GM20431 (cell line): ENCODE measurements around the gene PELI2.

Source experiments
- in situ Hi-C: fragments of 300-500 bp; cut with MseI, MboI; formaldehyde crosslinking; loops from one replicate; pipeline ENCODE4 v1.15.0; 2020; ENCODE audit warnings: low sequenced_read_pairs; ENCODE audit not compliant: unreplicated experiment

The PELI2 gene

DNA sequence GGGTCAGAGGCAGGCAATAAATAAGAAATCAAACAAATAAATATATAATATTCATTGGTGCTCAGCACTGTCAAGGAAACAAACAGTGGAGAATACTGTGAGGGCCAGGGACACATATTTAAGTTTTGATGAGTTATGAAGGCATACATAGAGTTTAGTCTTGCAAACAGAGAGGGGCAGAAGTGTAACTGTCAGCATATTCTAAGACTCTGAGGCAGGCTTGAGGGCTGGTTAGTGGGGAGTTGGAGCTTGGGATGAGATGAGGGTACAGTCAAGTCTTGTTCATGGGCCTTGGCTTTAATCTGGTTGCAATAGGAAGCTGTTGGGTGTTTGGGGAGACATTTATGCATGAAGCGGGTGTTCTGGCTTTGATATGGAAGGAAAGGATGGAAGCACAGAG lies 78.9 kb downstream of the PELI2 start:
- in situ Hi-C loops: no loop called here

- in situ Hi-C loops: no loop called here
These were observed 80.2 kb downstream of the PELI2 start for GRCh38 chr14:56198438-56198837.

GRCh38 chr14:56199095-56199981 lies 81.1 kb downstream of the PELI2 start:
- in situ Hi-C loops: no loop called here

DNA sequence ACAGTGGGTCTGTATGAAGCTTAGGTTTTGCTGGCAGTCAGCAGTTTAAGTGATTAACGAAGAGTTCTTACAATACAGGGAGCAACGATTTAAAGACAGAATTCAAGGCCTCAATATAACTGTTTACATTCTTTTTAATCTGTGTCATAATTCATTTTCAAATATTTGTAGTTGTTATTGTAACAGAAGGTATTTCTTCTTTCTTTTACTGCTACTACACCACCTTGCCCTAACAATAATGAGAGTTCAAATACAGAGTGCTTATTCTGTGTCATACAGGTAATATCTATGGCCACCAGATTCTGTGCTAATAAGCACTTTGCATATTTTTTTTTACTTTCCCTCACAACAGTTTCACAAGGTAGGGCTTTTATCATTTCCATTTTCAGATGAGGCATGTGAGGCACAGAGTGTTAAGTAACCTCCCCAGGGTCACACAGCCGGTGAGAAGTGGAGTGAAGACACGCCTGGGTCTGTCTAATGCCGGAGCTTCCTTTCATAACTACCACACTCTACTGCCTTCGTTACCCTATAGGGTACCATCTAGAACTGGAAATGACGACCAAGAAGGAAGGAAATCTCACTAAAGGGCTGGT lies 81.9 kb downstream of the PELI2 start:
- in situ Hi-C loops: no loop called here

- in situ Hi-C loops: no loop called here
These were observed 84.0 kb downstream of the PELI2 start for GRCh38 chr14:56202256-56202655.

- in situ Hi-C loops: no loop called here
These were observed 87.7 kb downstream of the PELI2 start for GRCh38 chr14:56205881-56206280.

- in situ Hi-C loops: no loop called here
These were observed 88.4 kb downstream of the PELI2 start for GRCh38 chr14:56206596-56206995.

- in situ Hi-C loops: no loop called here
These were observed 89.5 kb downstream of the PELI2 start for GRCh38 chr14:56207626-56208292.

GRCh38 chr14:56208520-56208919 lies 90.3 kb downstream of the PELI2 start:
- in situ Hi-C loops: no loop called here

DNA sequence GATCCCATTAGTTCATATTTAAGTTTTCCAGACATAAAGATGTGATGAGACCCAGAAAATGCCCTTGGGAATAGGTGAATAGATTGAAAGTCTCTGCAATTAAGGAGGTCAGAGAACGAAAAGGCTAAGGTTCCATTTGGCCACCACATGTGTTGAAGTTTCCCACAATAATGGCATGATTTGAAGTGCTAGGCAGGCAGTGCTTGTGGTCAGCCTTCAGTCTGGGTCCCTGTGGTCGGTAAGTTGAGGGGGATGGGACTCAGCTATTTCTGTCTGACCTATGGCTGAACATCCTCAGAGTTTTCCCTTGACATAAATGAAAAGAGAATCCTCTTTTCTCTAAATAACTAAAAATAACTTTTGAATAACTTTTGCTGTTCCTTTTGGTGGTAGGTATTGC lies 92.4 kb downstream of the PELI2 start:
- in situ Hi-C loops: no loop called here

DNA sequence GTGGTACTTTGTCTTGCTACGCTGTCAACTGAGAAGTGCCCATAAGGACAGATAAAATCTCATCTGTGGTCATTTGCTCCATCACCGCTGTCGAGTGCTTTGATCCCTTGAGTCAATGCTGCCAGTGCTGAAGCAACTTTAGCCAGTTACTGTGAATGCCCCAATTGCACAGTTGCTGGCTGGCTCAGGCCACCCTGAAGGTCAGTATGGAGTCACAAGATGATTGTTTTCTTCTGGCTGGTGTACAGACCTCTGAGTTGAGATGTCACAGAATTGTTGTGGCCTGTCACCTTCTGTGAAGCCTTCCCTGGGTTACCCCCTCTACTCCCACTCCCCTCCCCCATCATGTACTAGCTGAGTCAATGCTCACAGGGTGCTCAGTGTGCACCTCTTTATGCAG lies 92.9 kb downstream of the PELI2 start:
- in situ Hi-C loops: no loop called here

- in situ Hi-C loops: no loop called here
These were observed 93.6 kb downstream of the PELI2 start for GRCh38 chr14:56211844-56212243.

- in situ Hi-C loops: no loop called here
These were observed 94.3 kb downstream of the PELI2 start for GRCh38 chr14:56212521-56212920.

DNA sequence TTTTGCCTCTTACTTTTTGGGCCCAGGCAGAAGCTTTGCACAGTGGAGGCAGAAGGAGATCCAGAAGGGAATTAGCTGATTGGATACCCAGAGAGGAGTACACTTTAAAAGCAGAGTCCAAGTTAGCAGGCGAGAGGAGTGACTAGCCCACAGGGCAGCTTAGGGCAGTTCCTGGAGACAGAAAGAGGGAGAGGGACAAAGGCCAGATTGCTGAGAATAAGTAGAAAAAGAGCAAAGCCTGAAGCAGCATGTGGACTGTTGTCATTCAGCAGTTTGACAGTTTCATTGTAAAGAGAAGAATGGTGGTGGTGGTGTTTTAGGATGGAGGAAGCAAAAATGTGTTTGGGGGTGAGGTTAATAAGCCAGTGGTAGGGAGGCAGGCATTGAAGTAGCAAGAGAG lies 95.1 kb downstream of the PELI2 start:
- in situ Hi-C loops: no loop called here

GRCh38 chr14:56215180-56215579 lies 97.0 kb downstream of the PELI2 start:
- in situ Hi-C loops: no loop called here

GRCh38 chr14:56216626-56217379 lies 98.6 kb downstream of the PELI2 start:
- in situ Hi-C loops: no loop called here

DNA sequence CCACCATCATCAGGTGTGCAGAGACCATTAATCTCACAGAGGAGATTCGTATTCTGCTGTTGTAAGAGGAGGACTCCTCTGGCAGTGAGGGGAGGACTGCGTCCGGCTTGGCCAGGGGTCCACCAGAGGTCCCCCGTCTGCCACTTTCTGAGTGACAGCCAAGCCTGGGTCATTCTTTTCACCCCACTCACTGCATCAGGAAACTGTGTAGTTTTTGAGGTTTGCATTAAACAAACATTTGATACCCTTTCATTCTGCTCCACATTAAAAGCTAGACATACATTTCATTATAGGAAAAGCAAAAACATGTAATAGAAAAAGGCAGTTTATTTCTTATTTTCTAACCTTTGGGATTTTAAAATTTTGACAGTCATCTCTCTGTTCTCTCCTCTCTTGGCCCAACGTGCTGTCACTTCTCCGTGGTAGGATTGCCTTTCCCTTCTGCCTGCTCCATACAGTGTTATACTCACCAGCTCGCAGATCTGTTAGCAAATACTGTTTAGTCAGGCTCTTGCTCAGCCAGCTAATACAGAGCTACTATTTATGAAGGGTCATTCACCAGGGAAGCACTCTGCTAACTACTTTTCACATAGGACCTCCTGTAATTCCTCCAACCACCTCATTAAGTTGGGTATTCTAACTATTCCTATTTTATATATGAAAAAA lies 99.3 kb downstream of the PELI2 start:
- in situ Hi-C loops: no loop called here

DNA sequence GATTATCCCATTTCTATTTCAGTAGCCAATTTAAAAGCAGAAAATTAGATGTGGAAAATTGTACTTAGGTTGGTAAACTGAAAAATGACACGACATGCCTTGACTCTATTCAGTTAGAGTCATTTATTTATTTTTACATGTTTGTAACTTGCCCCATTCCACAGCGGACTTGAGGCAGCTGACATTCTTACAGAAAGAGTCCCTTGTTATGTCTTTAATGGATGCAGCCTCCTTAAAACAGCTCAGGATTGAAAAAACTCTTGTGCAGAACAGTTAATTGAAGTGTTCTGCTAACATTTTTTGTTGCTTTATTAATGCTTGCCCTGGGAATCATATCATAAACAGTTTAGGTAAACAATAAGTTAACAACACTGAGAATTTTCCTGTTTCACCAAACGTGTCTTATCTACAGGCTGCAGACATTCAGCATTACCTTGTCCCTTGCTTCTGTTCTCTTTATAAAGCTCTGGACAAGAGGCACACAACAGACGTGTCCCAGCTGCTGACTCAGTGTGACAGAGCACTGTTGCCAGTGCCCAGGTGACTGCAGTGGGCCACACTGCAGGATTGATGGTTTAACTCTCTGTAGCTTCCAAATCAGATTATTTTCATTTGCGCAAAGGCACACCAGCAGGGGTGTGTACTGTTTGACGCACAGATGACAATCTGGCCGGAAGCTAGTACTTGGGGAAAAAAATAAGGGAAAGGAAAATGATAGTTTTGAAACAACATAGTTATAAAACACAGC lies 101.6 kb downstream of the PELI2 start:
- in situ Hi-C loops: no loop called here

DNA sequence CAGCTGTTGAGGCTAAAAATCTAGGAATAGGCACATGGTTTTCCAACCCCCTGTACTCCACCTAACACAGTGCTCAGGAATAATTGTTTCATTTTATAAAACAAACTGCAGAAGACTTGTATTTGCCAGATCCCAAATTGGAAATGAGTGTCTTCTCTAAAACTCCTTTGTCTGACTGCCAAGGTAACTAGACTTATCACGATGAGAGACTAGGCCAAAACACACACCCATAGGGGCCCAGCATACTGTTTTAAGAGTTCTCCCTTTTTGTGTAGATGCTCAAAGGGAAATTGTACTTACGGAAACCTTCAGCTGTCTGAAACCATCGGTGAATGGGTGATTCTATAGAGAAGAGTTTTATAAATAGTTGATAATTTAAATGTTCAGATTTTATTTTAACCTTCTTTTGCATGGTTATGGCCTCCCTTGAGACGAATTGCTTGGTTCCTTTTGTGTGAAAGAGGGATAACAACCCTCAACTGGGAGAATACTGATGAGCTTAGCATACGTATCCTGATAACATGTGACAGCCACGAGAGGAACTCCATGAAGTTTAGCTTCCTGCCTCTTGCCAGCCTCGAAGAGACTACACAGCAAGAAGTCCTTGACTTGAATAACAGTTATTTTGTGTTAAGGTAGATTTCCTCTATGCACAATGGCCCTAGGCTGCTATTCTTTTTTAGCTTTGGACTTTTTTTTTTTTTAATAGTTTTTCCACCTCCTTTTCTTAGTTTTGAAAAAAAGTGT lies 103.3 kb downstream of the PELI2 start:
- in situ Hi-C loops: no loop called here
